ENCODE data around the gene MEGF11.

Gene MEGF11

DNA sequence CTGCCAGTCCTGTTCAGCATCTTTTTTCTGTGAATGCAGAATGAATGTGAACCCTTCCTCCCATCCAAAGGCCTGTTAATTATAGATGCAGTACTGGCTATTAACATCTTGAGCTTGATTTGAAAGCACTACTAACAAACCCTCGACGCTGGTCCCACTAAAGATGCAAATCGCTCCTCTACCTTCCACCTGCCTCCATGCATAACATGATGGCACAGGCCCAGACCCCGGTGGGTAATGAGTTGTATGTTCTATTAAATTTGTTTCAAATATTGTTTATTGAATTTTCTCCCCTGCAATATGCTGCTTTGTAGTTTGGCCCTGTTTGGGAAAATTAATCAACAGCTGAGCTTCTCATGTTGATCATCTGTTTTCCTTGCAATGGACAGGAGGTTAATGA, 314.9 kb downstream of the MEGF11 start:
- no peak for DNase-seq (ENCODE audit: low spot score)

- no peak for DNase-seq (ENCODE audit: low spot score)
These were observed 316.1 kb downstream of the MEGF11 start for GRCh38 chr15:65937476-65937875.

GRCh38 chr15:65937054-65937453, 316.5 kb downstream of the MEGF11 start:
- no peak for DNase-seq (ENCODE audit: low spot score)

GRCh38 chr15:65936282-65936681, 317.3 kb downstream of the MEGF11 start:
- DNase-seq (ENCODE audit: low spot score), result no peak

DNA sequence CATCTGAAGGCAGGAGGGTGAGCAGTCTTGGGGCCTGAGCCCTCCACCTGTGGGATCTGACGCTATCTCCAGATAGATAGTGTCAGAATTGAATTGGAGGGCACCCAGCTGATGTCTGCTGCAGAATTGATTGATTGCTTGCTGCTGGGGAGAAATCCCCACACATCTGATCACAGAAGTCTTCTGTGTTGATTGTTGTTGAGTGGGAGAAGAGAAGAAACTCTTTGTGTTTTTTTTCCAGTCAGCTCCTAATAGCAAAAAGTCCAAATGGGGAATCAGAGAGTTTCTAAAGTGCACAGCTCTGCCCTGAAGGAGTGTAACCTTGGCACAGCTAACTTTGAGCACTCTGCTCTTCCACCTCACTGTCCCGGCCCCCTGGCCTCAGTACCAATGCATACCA, 318.2 kb downstream of the MEGF11 start:
- no peak for DNase-seq (ENCODE audit: low spot score)

- DNase-seq (ENCODE audit: low spot score), result no peak
These were observed 322.3 kb downstream of the MEGF11 start for GRCh38 chr15:65931221-65931620.

DNA sequence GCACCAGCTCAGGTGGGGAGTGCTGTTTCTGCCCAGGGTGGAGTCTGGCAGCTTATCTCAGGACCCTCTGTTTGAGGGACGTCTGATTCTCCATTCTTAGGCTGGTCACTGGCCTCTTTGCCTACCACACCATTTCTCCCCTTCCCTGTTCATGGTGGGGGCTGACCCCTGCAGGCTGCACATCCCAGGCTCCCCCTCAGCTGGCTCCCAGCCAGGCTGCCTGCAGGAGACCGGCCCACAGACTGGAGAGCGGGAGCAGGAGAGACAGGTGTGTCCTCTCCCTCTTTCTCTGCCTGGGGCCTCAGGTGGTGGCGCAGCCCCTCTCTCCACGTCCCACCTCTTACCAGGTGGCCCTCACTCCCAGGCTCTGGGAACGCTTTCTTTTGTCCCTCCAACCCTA, 323.4 kb downstream of the MEGF11 start:
- no peak for DNase-seq (ENCODE audit: low spot score)

- DNase-seq (ENCODE audit: low spot score), result no peak
These were observed 324.0 kb downstream of the MEGF11 start for GRCh38 chr15:65929573-65929972.

- no peak for DNase-seq (ENCODE audit: low spot score)
These were observed 326.0 kb downstream of the MEGF11 start for GRCh38 chr15:65927545-65927944.

DNA sequence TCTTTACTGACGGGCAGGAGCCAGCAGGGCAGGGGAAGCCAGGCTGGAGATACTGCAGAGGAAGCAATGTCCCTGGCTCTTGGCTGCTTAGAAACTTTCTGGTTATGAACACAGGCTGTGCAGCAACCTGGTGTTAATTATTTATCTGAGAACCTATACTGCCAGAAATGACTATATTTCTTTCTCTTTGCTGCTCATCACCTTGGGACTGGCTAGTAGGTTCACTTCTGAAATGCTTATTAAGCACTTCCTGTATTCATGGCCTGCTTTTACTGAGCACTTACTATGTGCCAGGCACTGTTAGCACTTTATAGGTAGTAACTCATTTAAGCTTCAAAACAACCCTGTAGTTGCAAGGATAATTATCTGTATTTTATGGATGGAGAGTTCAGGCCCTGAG, 326.7 kb downstream of the MEGF11 start:
- DNase-seq (ENCODE audit: low spot score), result no peak

DNA sequence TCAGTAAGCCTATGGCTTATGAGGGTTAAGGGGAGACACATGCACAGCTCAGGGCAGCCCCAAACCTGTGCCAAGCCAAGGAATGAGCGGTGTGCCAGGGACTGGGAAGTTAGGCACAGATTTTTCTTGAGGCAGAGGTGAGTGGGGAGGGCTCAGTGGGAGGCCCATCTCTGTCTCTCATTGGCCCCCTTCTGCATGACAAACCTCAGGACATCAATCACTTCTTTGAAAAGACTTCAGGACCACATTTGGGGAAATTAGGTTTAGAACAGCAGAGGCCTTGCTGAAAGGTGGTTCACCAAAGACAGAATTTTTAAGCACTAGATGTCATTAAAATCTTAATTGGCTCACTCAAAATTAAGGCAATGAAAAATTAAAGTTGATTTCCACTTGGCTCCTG, 327.1 kb downstream of the MEGF11 start:
- DNase-seq (ENCODE audit: low spot score), result no peak

DNA sequence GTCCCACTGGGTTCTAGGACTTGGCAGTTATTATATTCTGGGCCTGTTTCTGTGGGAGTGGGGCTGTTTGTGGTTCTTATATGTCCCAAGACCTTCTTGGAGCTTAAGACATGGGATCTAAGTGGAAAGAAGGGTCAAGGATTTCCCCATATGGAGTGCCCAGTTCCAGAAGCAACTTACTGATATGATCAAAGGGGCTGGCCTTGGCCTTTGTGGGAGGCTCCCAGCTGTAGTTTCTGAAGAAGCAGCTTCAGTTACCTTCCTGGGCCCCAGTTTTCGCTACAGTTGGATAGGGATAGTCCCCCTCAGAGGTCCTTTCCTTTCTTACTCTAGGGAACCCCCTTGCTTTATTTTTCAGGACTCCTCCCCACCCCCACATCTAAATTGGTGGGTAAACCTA, 328.2 kb downstream of the MEGF11 start:
- no peak for DNase-seq (ENCODE audit: low spot score)

DNA sequence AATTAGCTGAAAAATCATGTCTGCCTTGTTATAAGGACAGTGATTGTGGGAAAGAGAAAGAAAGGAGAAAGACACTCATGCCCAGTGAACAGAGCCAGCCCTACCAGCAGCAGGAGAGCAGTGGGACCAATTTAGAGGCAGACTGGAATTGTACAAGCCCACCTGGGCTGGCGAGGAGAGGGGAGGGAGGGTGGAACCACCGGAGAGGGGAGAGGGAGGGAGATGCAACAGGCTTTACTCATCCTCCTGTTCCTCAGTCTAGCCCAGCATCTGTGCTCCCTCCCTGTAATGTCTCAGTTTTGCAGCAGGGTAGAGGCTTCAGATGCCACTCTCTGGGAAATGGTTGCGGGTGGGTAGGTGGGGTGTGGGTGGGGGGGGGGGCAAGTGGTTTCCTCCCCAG, 329.5 kb downstream of the MEGF11 start:
- DNase-seq (ENCODE audit: low spot score), result no peak

DNA sequence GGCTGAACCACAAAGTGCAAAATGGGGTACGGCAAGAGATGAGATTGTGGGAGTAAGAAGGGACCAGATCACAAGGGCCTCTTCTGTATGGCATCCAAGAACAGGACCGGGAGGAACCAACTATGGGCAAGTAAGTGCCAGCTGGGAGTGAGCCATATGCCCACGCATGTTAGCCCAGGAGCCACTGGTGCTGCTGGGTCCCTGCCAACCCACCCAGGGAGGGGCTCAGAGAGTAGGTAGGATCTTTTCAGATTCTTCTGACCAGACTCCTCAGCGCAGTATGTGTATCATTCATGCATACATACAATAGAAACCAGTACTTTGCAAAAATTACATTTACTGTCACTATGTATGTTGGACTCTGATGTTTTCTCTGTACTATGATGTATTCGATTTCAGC, 330.3 kb downstream of the MEGF11 start:
- no peak for DNase-seq (ENCODE audit: low spot score)

DNA sequence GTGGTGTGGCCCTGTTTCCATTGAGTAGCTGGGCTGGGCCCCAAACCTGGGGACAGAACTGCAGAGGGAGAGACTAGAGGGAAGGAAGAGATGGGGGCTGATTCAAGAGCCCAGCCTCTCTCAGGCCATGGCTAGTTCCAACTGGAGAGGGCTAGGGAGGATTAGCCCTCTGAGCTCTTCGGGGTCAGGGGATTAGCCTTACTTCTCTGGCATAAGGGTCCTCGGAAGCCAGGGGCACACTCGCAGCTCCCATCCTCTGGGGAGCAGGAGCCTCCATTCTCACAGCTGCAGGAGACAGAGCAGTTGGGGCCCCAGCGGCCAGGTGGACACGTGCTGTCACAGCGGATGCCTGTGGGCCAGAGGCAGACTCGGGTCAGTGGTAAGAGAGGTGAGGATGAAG, 330.9 kb downstream of the MEGF11 start:
- no peak for DNase-seq (ENCODE audit: low spot score)

DNA sequence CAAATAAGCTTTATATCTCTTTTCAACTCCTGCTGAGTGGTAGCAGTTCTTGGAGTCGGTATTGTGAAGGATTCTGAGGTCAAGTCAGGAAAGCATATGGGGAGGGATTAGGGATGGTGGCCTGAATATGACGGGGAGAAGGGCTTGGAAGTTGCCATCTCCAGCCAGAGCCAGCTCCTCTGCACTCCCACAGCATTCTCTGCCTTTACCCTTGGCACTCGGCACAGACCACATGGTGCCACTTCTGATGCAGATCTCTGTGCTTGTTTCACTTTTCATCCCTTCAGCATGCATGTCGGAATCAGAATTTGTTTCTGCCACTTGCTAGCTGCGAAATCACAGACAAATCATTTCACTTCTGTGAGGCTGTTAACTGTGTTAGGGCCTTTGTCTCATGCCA, 331.8 kb downstream of the MEGF11 start:
- no peak for DNase-seq (ENCODE audit: low spot score)

DNA sequence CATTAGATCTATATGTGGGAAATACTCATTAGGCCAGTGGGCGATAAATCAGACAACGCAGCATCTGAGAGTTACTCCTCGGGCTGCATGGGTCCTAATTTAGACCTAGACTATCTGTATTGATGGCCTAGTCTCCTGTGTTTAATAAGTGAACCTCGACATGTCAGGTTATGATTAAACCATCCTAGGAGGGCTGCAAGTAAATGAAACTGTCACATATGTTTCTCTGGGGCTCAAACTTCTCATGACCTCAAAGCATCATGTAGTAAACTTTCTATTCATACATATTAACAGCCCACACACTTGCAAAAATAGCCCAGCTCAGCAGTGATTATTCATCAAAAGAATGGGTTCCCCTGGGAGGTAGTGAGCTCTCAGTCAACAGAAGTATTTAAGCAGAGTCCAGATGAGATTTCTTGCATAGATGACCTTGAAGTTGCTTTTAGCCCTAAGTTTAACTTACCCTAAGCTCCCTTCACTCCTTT, 332.7 kb downstream of the MEGF11 start:
- no peak for DNase-seq (ENCODE audit: low spot score)

DNA sequence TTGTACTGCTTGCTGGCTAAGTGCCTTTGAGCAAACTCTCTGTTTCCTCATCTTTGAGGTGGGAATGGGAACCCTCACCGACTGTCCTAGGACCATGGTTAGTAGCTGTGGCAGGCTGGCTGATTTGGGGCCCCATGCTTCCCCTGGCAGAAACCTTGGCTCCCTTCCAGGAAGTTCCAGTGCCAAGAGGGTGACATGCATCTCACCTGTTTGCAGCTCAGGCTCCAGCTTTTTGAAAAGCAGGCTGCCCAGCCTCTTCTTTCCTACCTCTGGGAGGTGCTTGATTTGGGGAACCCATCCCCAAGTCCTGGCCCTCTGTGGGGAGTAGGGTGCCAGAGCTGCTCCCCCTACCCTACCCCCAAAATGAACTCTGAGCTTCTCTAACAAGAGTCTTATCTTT, 333.4 kb downstream of the MEGF11 start:
- DNase-seq (ENCODE audit: low spot score), result no peak

- no peak for DNase-seq (ENCODE audit: low spot score)
These were observed 334.2 kb downstream of the MEGF11 start for GRCh38 chr15:65919353-65919752.

DNA sequence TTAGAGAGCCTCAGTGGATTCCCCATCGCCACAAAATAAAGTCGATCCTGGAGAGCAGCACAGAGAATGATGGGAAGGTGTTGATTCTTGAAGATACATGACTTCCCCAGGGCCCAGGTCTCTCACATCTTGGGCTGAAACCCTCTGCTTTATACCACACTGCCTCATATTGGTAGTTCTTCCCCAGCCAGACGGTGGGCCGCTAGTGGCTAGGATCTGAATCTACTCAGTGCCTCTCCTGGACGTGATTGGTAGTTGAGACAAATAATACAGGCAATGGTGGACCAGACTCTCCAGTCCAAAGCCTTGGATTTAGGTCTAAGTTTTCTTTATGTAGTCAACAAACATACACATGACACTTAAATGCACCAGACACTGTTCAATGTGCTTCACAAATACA, 334.6 kb downstream of the MEGF11 start:
- no peak for DNase-seq (ENCODE audit: low spot score)

GRCh38 chr15:65918357-65918920, 335.1 kb downstream of the MEGF11 start:
- no peak for DNase-seq (ENCODE audit: low spot score)

GRCh38 chr15:65917936-65918335, 335.6 kb downstream of the MEGF11 start:
- no peak for DNase-seq (ENCODE audit: low spot score)

DNA sequence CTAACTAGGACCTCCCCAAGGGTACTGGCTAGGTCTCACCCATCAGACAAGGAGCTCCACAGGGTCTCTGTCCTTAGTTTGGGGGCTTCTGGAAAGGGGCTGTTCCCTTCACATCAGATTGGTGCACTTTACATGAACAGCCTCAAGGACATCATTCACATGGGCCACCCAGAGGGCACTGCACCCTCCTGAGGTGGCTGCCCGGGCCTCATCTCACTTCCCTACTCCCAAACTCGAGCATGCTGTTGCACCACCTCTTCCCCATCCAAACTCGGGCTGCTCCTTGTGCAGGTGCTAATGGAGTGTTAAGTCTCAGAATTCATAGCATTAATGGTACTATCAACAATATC, 336.2 kb downstream of the MEGF11 start:
- no peak for DNase-seq (ENCODE audit: low spot score)

- no peak for DNase-seq (ENCODE audit: low spot score)
These were observed 336.7 kb downstream of the MEGF11 start for GRCh38 chr15:65916664-65917406.

Data from hematopoietic multipotent progenitor cell treated with erythropoietin and hydrocortisone succinate and interleukin-3 and kit ligand, for 17 days (in vitro differentiated cells).